ENCODE results near the gene AKAP6.

The AKAP6 gene

DNA sequence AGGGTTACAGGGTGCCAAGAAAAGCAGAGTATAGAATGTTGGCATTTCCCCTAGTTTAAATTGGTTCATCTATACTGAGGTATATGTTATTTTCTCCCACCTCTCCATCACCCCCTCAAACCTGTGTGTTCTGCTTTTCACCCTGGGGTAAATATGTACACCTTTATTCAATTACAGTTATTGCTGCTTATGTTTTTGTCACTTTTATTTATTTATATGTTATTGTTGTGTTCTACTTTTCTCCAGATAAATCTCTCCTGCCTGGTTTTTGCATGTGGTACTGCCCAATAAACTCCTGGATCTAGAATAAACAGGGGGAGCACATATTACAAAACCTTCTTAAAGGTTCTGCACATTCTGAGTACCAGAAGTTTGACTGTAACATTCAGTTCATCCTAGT, 487.5 kb downstream of the AKAP6 start:
- no peaks in the 10 kb centered on the region for H3K36me3 Mint-ChIP-seq (ENCODE audit: low read depth)
- H3K27me3 Mint-ChIP-seq, result no peaks in the 10 kb centered on the region
- no peaks in the 10 kb centered on the region for H3K4me1 Mint-ChIP-seq (ENCODE audit: low read depth)
- H3K27ac Mint-ChIP-seq, result no peak overlapping the region
- intact Hi-C loops (cut with micrococcal nuclease), result no loop called here
- no peak overlapping the region for H3K4me3 Mint-ChIP-seq
- no peaks in the 10 kb centered on the region for H3K9me3 Mint-ChIP-seq

DNA sequence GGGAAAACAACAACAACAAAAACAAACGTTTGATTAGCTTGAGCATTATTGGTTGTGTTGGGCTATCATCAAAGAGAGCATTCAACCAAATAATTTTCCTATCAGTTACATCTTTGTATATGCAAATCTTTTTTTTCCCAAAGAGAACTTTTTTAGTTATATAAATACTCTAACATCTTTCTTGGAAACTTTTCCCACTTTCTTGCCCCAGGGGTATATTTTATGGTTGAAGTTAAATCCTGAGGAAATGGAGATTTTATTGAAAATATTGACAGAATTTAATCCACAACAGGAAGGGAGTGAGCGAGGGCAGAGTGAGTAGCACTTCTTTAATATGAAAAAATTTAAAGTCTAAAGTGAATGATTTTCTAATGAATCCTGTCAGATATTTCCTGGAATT, 488.7 kb downstream of the AKAP6 start:
- H3K4me3 Mint-ChIP-seq, result no peak overlapping the region
- H3K9me3 Mint-ChIP-seq, result peaks cover 3% of the 10 kb centered on the region
- no peaks in the 10 kb centered on the region for H3K27me3 Mint-ChIP-seq
- H3K4me1 Mint-ChIP-seq (ENCODE audit: low read depth), result no peaks in the 10 kb centered on the region
- no peak overlapping the region for H3K27ac Mint-ChIP-seq
- no peaks in the 10 kb centered on the region for H3K36me3 Mint-ChIP-seq (ENCODE audit: low read depth)
- intact Hi-C loops (cut with micrococcal nuclease), result no loop called here

DNA sequence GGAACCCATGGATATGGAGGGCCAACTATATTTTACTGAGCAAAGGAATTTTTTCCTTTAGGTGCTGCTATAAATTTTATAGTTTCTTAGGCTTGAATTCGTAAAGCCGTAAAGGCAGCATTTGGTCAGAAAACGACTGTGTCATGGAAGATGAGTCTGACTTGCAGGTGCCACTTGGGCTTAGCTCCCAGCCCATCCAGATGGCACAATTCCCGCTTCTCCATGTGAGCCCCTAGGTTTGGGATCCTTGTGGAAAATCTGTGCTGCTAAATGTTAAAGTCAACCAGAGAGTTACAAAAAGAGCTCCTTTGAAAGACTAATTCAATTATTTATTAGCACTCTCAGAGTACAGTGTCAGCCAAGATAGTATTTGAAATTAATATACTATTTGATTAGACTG, 489.5 kb downstream of the AKAP6 start:
- intact Hi-C loops (cut with micrococcal nuclease), result no loop called here
- Mint-ChIP-seq H3K4me1 (ENCODE audit: low read depth) (no peaks in the 10 kb centered on the region), H3K27me3 (no peaks in the 10 kb centered on the region), H3K4me3 (no peak overlapping the region), H3K9me3 (peaks cover 8% of the 10 kb centered on the region), H3K27ac (no peak overlapping the region), H3K36me3 (ENCODE audit: low read depth) (no peaks in the 10 kb centered on the region)

DNA sequence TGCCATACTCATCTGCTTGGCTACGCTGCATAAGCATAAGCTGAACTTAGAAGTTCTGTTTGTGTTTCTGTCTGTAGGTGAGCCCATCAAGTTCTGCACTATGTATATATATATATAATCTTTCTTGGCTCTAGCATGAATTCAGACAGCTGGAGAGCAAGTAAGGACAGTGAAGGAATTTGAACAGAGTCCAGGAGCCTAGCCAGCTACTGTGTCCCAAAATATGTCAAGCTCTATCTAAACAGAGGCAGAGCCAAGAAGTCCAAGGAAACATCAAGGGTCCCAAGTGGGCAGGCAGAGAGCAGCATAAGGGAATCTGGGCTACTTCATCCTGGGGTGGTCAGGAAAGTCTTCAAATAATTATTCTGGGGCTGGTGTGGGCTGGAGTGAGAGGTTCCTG, 491.1 kb downstream of the AKAP6 start:
- H3K4me1 Mint-ChIP-seq (ENCODE audit: low read depth), result no peaks in the 10 kb centered on the region
- H3K9me3 Mint-ChIP-seq, result peaks cover 8% of the 10 kb centered on the region
- intact Hi-C loops (cut with micrococcal nuclease), result no loop called here
- H3K27ac Mint-ChIP-seq, result no peak overlapping the region
- no peaks in the 10 kb centered on the region for H3K36me3 Mint-ChIP-seq (ENCODE audit: low read depth)
- H3K27me3 Mint-ChIP-seq, result no peaks in the 10 kb centered on the region
- no peak overlapping the region for H3K4me3 Mint-ChIP-seq

DNA sequence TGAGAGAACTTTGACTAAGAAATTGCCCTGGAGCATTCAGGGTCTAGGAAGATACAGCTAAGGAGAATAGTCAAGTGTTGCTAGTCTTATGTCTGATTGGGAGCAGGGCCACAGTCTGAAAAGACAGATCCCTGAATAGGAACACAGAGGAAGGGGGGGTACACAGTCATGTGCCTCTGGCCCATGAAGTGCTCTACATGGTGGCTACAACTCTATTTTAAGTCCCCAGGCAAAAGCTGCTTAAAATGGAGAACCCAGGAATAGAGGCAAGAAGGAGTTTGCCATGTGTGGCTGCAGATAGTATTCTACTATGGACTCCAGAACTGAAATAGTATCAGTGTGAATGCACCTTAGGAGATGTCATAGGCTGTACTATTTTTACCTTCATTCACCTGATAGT, 491.6 kb downstream of the AKAP6 start:
- Mint-ChIP-seq H3K27me3 (no peaks in the 10 kb centered on the region), H3K9me3 (peaks cover 8% of the 10 kb centered on the region), H3K36me3 (ENCODE audit: low read depth) (no peaks in the 10 kb centered on the region), H3K4me1 (ENCODE audit: low read depth) (no peaks in the 10 kb centered on the region), H3K4me3 (no peak overlapping the region), H3K27ac (no peak overlapping the region)
- intact Hi-C loops (cut with micrococcal nuclease), result no loop called here

DNA sequence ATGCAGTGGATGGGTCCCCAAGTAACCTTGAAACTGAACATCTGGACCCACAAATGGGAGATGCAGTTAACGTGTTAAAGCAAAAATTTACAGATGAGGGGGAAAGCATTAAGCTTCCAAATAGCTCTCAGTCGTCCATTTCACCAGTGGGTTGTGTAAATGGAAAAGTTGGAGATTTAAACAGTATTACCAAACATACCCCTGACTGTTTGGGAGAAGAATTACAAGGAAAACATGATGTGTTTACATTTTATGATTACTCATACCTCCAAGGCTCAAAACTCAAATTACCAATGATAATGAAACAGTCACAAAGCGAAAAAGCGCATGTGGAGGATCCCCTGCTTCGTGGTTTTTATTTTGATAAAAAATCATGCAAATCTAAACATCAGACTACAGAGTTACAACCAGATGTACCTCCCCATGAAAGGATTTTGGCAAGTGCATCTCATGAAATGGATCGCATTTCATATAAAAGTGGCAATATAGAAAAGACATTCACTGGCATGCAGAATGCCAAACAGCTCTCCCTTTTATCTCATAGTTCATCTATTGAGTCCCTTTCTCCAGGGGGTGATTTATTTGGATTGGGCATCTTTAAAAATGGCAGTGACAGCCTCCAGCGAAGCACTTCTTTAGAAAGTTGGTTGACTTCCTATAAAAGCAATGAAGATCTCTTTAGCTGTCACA, 493.0 kb downstream of the AKAP6 start:
- no peaks in the 10 kb centered on the region for H3K36me3 Mint-ChIP-seq (ENCODE audit: low read depth)

DNA sequence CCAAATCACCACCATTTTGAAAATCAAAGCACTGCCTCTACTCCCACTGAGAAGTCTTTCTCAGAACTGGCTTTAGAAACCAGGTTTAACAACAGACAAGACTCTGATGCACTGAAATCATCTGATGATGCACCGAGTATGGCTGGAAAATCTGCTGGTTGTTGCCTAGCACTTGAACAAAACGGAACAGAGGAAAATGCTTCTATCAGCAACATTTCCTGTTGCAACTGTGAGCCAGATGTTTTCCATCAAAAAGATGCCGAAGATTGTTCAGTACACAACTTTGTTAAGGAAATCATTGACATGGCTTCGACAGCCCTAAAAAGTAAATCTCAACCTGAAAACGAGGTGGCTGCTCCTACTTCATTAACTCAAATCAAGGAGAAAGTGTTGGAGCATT, 494.6 kb downstream of the AKAP6 start:
- no peaks in the 10 kb centered on the region for H3K27me3 Mint-ChIP-seq
- no peak overlapping the region for H3K4me3 Mint-ChIP-seq
- intact Hi-C loops (cut with micrococcal nuclease), result no loop called here
- no peaks in the 10 kb centered on the region for H3K36me3 Mint-ChIP-seq (ENCODE audit: low read depth)
- H3K4me1 Mint-ChIP-seq (ENCODE audit: low read depth), result no peaks in the 10 kb centered on the region
- H3K27ac Mint-ChIP-seq, result no peak overlapping the region
- peaks cover 8% of the 10 kb centered on the region for H3K9me3 Mint-ChIP-seq

More for the DNA sequence above, 493.0 kb downstream of the AKAP6 start:
- no peak overlapping the region for H3K27ac Mint-ChIP-seq
- H3K27me3 Mint-ChIP-seq, result no peaks in the 10 kb centered on the region
- H3K9me3 Mint-ChIP-seq, result peaks cover 8% of the 10 kb centered on the region
- intact Hi-C loops (cut with micrococcal nuclease), result no loop called here
- H3K4me1 Mint-ChIP-seq (ENCODE audit: low read depth), result no peaks in the 10 kb centered on the region
- no peak overlapping the region for H3K4me3 Mint-ChIP-seq

DNA sequence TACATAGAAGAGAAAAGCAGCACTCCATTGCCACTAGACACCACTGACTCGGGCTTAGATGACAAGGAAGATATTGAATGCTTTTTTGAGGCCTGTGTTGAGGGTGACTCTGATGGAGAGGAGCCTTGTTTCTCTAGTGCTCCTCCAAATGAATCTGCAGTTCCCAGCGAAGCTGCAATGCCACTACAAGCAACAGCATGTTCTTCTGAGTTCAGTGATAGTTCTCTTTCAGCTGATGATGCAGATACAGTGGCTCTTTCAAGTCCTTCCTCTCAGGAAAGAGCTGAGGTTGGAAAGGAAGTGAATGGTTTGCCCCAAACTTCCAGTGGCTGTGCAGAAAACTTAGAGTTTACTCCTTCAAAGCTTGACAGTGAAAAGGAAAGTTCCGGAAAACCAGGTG, 495.1 kb downstream of the AKAP6 start:
- Mint-ChIP-seq H3K27ac (no peak overlapping the region), H3K27me3 (no peaks in the 10 kb centered on the region), H3K36me3 (ENCODE audit: low read depth) (no peaks in the 10 kb centered on the region), H3K4me3 (no peak overlapping the region), H3K9me3 (peaks cover 8% of the 10 kb centered on the region), H3K4me1 (ENCODE audit: low read depth) (no peaks in the 10 kb centered on the region)
- intact Hi-C loops (cut with micrococcal nuclease), result no loop called here

DNA sequence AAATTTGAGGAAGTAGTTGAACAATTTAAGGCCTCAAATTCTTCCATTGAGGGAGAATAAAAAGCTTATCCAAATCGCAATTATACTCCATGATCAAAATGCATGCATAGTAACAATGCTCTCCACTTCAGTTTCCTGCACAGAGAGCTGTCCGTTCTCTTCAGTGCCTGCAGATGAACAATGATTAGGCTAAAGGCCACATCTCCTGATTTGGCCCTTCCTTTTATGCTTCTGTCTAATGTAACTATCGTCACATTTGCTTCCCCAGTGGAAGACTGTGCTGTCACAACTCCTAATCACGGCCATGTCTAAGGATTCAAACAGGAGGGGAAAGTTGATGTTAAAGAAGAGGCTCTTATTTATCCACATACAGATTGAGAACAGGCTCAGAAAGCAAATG, 496.0 kb downstream of the AKAP6 start:
- Mint-ChIP-seq H3K4me1 (ENCODE audit: low read depth) (no peaks in the 10 kb centered on the region), H3K27ac (no peak overlapping the region), H3K36me3 (ENCODE audit: low read depth) (no peaks in the 10 kb centered on the region), H3K27me3 (no peaks in the 10 kb centered on the region), H3K4me3 (no peak overlapping the region), H3K9me3 (peaks cover 8% of the 10 kb centered on the region)
- intact Hi-C loops (cut with micrococcal nuclease), result no loop called here

DNA sequence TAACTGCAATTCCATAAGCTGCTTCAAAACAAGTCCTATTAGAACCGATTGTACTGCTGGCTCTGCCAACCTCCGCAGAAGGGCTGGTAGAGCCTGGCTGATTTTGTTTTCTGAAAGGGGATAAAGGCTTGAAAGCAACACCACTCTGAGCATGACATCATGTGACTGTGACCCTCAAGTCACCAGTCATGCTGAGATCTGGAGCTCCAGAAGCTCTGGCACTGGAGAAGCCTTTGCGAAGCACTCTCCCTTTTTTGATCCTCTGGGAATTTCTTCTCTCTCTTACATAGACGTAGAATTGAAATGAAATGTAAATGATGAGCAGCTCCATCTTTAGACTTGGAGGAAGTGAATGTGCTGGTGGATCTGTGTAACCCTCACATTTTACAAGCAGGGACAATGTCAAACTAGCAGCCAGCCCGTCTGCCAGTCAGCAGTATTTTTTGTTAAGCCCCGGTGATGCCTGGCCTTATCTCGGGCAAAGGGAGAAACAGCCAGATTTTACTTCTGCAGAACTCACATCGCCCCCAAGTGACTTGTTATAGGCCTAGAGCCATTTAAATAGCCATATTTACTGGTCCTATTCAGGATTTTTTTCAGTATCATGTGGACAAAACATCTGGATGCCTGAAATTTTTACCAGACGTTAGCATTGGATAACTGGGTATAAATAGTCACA, 497.4 kb downstream of the AKAP6 start:
- Mint-ChIP-seq H3K4me3 (no peak overlapping the region), H3K4me1 (ENCODE audit: low read depth) (no peaks in the 10 kb centered on the region), H3K27ac (no peak overlapping the region), H3K27me3 (no peaks in the 10 kb centered on the region), H3K36me3 (ENCODE audit: low read depth) (no peaks in the 10 kb centered on the region), H3K9me3 (peaks cover 8% of the 10 kb centered on the region)
- intact Hi-C loops (cut with micrococcal nuclease), result no loop called here

DNA sequence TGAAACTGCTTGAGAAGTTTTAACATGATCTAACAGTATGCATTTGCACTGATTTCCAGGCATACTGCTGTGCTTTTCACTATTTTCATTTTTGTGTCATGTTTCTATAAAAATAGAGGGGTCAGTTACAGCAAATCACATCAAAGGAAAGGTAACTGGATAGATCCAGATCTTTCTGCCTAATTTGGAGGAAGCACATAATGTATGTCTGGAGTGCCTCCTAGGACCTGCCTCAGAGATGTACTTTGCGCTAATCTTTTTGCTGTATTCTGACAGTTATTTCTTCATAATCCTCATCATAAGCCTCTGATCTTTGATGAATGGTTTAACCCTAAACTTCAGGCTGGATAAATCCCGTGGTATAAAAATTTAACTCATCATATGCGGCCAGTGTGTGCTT, 498.4 kb downstream of the AKAP6 start:
- no peaks in the 10 kb centered on the region for H3K27me3 Mint-ChIP-seq
- peaks cover 7% of the 10 kb centered on the region for H3K9me3 Mint-ChIP-seq
- no peaks in the 10 kb centered on the region for H3K36me3 Mint-ChIP-seq (ENCODE audit: low read depth)
- H3K27ac Mint-ChIP-seq, result no peak overlapping the region
- H3K4me3 Mint-ChIP-seq, result no peak overlapping the region
- no peaks in the 10 kb centered on the region for H3K4me1 Mint-ChIP-seq (ENCODE audit: low read depth)
- intact Hi-C loops (cut with micrococcal nuclease), result no loop called here

DNA sequence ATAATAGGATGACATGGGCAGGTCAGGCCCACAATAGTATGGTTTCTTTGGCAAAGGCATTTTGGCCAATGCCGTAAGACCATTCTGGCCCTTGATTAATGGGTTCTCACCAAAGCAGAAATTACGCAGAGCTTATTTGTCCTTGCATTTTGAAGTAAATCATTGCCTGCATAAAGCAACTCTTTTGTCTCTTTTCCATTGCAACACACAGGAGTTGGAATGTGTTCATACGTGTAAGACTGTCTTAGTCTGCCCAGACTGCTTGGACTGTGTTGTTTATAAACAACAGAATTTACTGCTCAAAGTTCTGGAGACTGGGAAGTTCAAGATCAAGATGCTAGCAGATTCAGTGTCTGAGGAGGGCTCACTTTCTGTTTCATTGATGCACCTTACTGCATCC, 506.8 kb downstream of the AKAP6 start:
- intact Hi-C loops (cut with micrococcal nuclease), result no loop called here
- Mint-ChIP-seq H3K9me3 (no peaks in the 10 kb centered on the region), H3K36me3 (ENCODE audit: low read depth) (no peaks in the 10 kb centered on the region), H3K27ac (no peak overlapping the region), H3K27me3 (no peaks in the 10 kb centered on the region), H3K4me3 (no peak overlapping the region), H3K4me1 (ENCODE audit: low read depth) (no peaks in the 10 kb centered on the region)

DNA sequence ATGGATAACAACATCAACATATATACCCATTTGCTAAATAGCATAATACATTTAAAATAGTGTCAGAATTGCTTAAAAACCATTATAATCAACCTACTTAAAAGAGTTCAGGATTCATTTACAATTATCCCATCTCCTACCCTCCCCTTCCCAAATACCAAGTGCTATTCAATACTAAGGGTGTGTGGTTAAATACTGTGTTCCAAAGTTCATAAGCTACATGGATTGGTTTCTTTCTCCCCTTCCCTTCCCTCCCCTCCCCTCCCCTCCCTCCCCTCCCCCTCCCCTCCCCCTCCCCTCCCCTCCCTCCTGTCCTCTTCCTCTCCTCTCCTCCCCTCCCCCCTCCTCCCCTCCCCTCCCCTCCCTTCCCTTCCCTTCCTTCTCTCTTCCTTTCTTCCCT, 512.6 kb downstream of the AKAP6 start:
- Mint-ChIP-seq H3K27ac (no peak overlapping the region), H3K4me1 (ENCODE audit: low read depth) (no peaks in the 10 kb centered on the region), H3K27me3 (no peaks in the 10 kb centered on the region), H3K4me3 (no peak overlapping the region), H3K9me3 (peaks cover 27% of the 10 kb centered on the region), H3K36me3 (ENCODE audit: low read depth) (no peaks in the 10 kb centered on the region)
- intact Hi-C loops (cut with micrococcal nuclease), result no loop called here

DNA sequence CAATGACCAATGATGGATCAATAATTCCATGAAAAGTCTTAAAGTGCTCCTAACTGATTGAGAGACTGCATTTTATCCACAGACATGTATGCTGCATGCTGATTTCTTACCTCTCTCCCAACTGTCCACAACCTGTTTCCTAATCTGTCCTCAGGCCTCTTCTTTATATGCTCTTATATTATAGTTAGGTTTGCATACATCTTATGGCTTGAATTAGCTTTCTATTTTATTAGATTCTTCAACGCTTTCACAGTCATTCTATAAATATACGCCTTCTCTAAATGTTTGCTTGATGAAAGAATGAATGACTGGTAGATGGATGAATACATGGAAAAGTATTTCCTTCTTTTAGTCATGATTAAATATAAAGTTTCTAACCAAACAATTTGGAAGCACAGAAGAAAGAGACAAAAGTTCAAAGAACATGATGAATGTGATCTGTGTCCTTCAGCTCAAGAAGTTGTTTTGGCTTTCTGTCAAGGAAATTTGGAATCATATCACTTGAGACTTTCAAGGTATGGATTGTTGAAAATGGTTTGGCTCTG, 517.8 kb downstream of the AKAP6 start:
- Mint-ChIP-seq H3K36me3 (ENCODE audit: low read depth) (no peaks in the 10 kb centered on the region), H3K27ac (no peak overlapping the region), H3K27me3 (no peaks in the 10 kb centered on the region), H3K9me3 (peaks cover 27% of the 10 kb centered on the region), H3K4me3 (no peak overlapping the region), H3K4me1 (ENCODE audit: low read depth) (no peaks in the 10 kb centered on the region)
- intact Hi-C loops (cut with micrococcal nuclease), result no loop called here

DNA sequence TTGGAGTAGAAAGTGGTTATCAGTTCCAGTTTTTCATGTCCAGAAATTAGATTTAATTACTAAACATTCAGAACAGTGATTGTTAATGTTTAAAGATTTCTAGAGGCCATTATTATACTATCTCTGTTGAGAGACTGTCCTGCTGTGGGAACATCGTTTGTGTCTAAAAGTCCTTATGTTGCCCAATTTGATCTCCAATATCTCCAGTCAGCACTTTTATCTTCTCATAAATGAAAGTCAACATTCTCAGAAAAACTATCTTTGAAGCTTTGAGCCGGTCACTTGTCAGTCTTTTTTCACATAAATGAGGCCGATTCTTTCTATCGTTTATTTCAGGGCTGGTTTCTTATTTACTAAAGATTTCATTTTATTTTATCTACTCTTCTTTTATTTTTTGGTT, 518.8 kb downstream of the AKAP6 start:
- Mint-ChIP-seq H3K9me3 (peaks cover 22% of the 10 kb centered on the region), H3K4me3 (no peak overlapping the region), H3K36me3 (ENCODE audit: low read depth) (no peaks in the 10 kb centered on the region), H3K27ac (no peak overlapping the region), H3K27me3 (no peaks in the 10 kb centered on the region), H3K4me1 (ENCODE audit: low read depth) (no peaks in the 10 kb centered on the region)
- intact Hi-C loops (cut with micrococcal nuclease), result no loop called here
